ENCODE measurements around the gene SYTL2.

The SYTL2 gene

GRCh38 chr11:85735876-85736460 lies 75.0 kb downstream of the SYTL2 start:
- no peaks in the 10 kb centered on the region for H3K4me1 ChIP-seq (ENCODE audit: low read depth, poor library complexity, severe bottlenecking)
- H3K27me3 ChIP-seq (ENCODE audit: insufficient read depth, low read depth) = no peaks in the 10 kb centered on the region
- H3K4me2 ChIP-seq = no peak overlapping the region
- H3K9ac ChIP-seq = no peak overlapping the region
- no peak overlapping the region for H3K4me3 ChIP-seq (IDR thresholded peaks at IDR 0.05; ENCODE audit: insufficient read depth, low read depth, low read length)
- no peaks in the 10 kb centered on the region for H4K20me1 ChIP-seq (ENCODE audit: insufficient read depth)
- no peak overlapping the region for H2AFZ ChIP-seq (ENCODE audit: low read depth)
- H3K27ac ChIP-seq = no peak overlapping the region
- no peaks in the 10 kb centered on the region for H3K36me3 ChIP-seq (ENCODE audit: insufficient read depth)
- no peak for TF ChIP-seq CTCF (conservative IDR thresholded peaks at IDR 0.05; ENCODE audit: low read depth, low read length)
- H3K79me2 ChIP-seq (ENCODE audit: insufficient read depth, low read depth) = no peaks in the 10 kb centered on the region

- Histone ChIP-seq H3K9ac (no peak overlapping the region), H2AFZ (ENCODE audit: low read depth) (no peak overlapping the region), H3K79me2 (ENCODE audit: insufficient read depth, low read depth) (no peaks in the 10 kb centered on the region), H3K4me2 (no peak overlapping the region), H3K4me1 (ENCODE audit: low read depth, poor library complexity, severe bottlenecking) (no peaks in the 10 kb centered on the region), H3K36me3 (ENCODE audit: insufficient read depth) (no peaks in the 10 kb centered on the region), H3K27me3 (ENCODE audit: insufficient read depth, low read depth) (no peaks in the 10 kb centered on the region), H3K4me3 (IDR thresholded peaks at IDR 0.05; ENCODE audit: insufficient read depth, low read depth, low read length) (no peak overlapping the region), H4K20me1 (ENCODE audit: insufficient read depth) (no peaks in the 10 kb centered on the region), H3K27ac (no peak overlapping the region)
- TF ChIP-seq CTCF (conservative IDR thresholded peaks at IDR 0.05; ENCODE audit: low read depth, low read length) = no peak
These were observed 78.0 kb downstream of the SYTL2 start for GRCh38 chr11:85732965-85733364.

GRCh38 chr11:85726381-85726780 lies 84.6 kb downstream of the SYTL2 start:
- Histone ChIP-seq H3K9ac (no peak overlapping the region), H3K27ac (no peak overlapping the region), H3K36me3 (ENCODE audit: insufficient read depth) (no peaks in the 10 kb centered on the region), H3K4me3 (IDR thresholded peaks at IDR 0.05; ENCODE audit: insufficient read depth, low read depth, low read length) (no peak overlapping the region), H3K27me3 (ENCODE audit: insufficient read depth, low read depth) (no peaks in the 10 kb centered on the region), H4K20me1 (ENCODE audit: insufficient read depth) (no peaks in the 10 kb centered on the region), H2AFZ (ENCODE audit: low read depth) (no peak overlapping the region), H3K79me2 (ENCODE audit: insufficient read depth, low read depth) (no peaks in the 10 kb centered on the region), H3K4me2 (no peak overlapping the region), H3K4me1 (ENCODE audit: low read depth, poor library complexity, severe bottlenecking) (no peaks in the 10 kb centered on the region)
- TF ChIP-seq CTCF (conservative IDR thresholded peaks at IDR 0.05; ENCODE audit: low read depth, low read length) = no peak

GRCh38 chr11:85725510-85726258 lies 85.3 kb downstream of the SYTL2 start:
- Histone ChIP-seq H3K27ac (no peak overlapping the region), H3K4me3 (IDR thresholded peaks at IDR 0.05; ENCODE audit: insufficient read depth, low read depth, low read length) (no peak overlapping the region), H3K4me2 (no peak overlapping the region), H3K9ac (no peak overlapping the region), H2AFZ (ENCODE audit: low read depth) (no peak overlapping the region), H3K79me2 (ENCODE audit: insufficient read depth, low read depth) (no peaks in the 10 kb centered on the region), H3K27me3 (ENCODE audit: insufficient read depth, low read depth) (no peaks in the 10 kb centered on the region), H3K4me1 (ENCODE audit: low read depth, poor library complexity, severe bottlenecking) (no peaks in the 10 kb centered on the region), H3K36me3 (ENCODE audit: insufficient read depth) (no peaks in the 10 kb centered on the region), H4K20me1 (ENCODE audit: insufficient read depth) (no peaks in the 10 kb centered on the region)
- no peak for TF ChIP-seq CTCF (conservative IDR thresholded peaks at IDR 0.05; ENCODE audit: low read depth, low read length)
